Left ventricle myocardium inferior (tissue), 1 donor: ENCODE data around the gene OR1J2. TPM values are rescaled to one million over a fixed set of nuclear protein-coding genes. Genes with fewer than 3 reads are reported as not detected.

Source experiments
- DNase-seq: peaks from one replicate; pipeline ENCODE4 v3.0.0-alpha.2; 2020
- H3K27ac ChIP-seq: fragments of 200-600 bp; replicated peaks from 2 replicates; pipeline ENCODE4 v1.8.0; 2021
- H3K27me3 ChIP-seq: fragments of 200-600 bp; 2 replicates; pipeline ENCODE4 v1.8.0; 2021; ENCODE audit warnings: low read depth
- H3K36me3 ChIP-seq: fragments of 200-600 bp; 2 replicates; pipeline ENCODE4 v1.8.0; 2021
- H3K4me1 ChIP-seq: fragments of 200-600 bp; 2 replicates; pipeline ENCODE4 v1.8.0; 2021
- H3K4me3 ChIP-seq: fragments of 200-600 bp; 2 replicates; pipeline ENCODE4 v1.8.0; 2021; ENCODE audit warnings: mild to moderate bottlenecking, moderate library complexity
- H3K9me3 ChIP-seq: fragments of 200-600 bp; replicated peaks from 2 replicates; pipeline ENCODE4 v1.8.0; 2021
- CTCF ChIP-seq: fragments of 200-600 bp; IDR thresholded peaks from 2 replicates; pipeline ENCODE4 v1.8.0; 2021; ENCODE audit warnings: antibody characterized with exemption, mild to moderate bottlenecking, borderline replicate concordance
- intact Hi-C: fragments of 100-400 bp; cut with micrococcal nuclease; formaldehyde crosslinking; loops from one replicate; pipeline ENCODE4 v1.11.0; 2022
- long read RNA-seq: library from polyadenylated mRNA; unstranded; transcript quantifications from one replicate; pipeline ENCODE4 v2.0.0, GENCODE V29; 2021
- total RNA-seq: library from RNA; stranded (reverse); fragmentation: NEBNext Ultra II Directional; extraction: Animal tissue kit (Norgen Biotek cat#: 25700); gene quantifications from one replicate; pipeline ENCODE4 v1.2.1, GENCODE V29; 2021
- donor health status: DM: no; HTN: yes; CAD: no; lungs with severe emphysema.

Gene OR1J2
- total RNA-seq, result not detected
- long read RNA-seq, result 0 reads

- H3K4me3 ChIP-seq, result no peak within 1 kb of the TSS
- no peaks in the 10 kb centered on the region for H3K36me3 ChIP-seq
- no peaks in the 10 kb centered on the region for H3K4me1 ChIP-seq
- DNase-seq, result no peak
- TF ChIP-seq CTCF, result no peak
- peaks cover 51% of the 10 kb centered on the region for H3K27me3 ChIP-seq
- intact Hi-C loops, result no loop called here
- H3K27ac ChIP-seq, result no peak within 1 kb of the TSS
- no peaks in the 10 kb centered on the region for H3K9me3 ChIP-seq
Observed at GRCh38 chr9:122510502-122510901, at the start of gene OR1J2. Gene OR1J2, plus strand, starts transcription at chr9:122510802. Its CDS starts 0 bp downstream, at chr9:122510802.

GRCh38 chr9:122463828-122464632 is 46.6 kb upstream of the OR1J2 start:
- peaks cover 5% of the 10 kb centered on the region for H3K9me3 ChIP-seq
- peaks cover 47% of the 10 kb centered on the region for H3K27me3 ChIP-seq
- no peaks in the 10 kb centered on the region for H3K36me3 ChIP-seq
- TF ChIP-seq CTCF, result no peak
- peaks cover 15% of the 10 kb centered on the region for H3K4me1 ChIP-seq
- no peak for DNase-seq
- H3K27ac ChIP-seq, result no peak overlapping the region
- intact Hi-C loops, result loop anchor here (2.0 kb wide), 1 partner anchor 347 kb away; no protein-coding TSS in a partner anchor
- peak overlapping the region; percentile 57 for H3K4me3 ChIP-seq

GRCh38 chr9:122464633-122465567 is 45.7 kb upstream of the OR1J2 start:
- TF ChIP-seq CTCF, result peak; percentile 82
- peaks cover 15% of the 10 kb centered on the region for H3K4me1 ChIP-seq
- peaks cover 5% of the 10 kb centered on the region for H3K9me3 ChIP-seq
- H3K27ac ChIP-seq, result no peak overlapping the region
- DNase-seq, result peak; percentile 35
- no peaks in the 10 kb centered on the region for H3K36me3 ChIP-seq
- peaks cover 45% of the 10 kb centered on the region for H3K27me3 ChIP-seq
- peak overlapping the region; percentile 57 for H3K4me3 ChIP-seq
- intact Hi-C loops, result loop anchor here (2.0 kb wide), 1 partner anchor 346 kb away; no protein-coding TSS in a partner anchor

GRCh38 chr9:122466456-122466855 is 44.1 kb upstream of the OR1J2 start:
- Histone ChIP-seq H3K9me3 (no peaks in the 10 kb centered on the region), H3K27ac (no peak overlapping the region), H3K27me3 (peaks cover 52% of the 10 kb centered on the region), H3K36me3 (no peaks in the 10 kb centered on the region), H3K4me1 (peaks cover 15% of the 10 kb centered on the region), H3K4me3 (no peak overlapping the region)
- TF ChIP-seq CTCF, result no peak
- no peak for DNase-seq
- intact Hi-C loops, result no loop called here

GRCh38 chr9:122468735-122469134 is 41.9 kb upstream of the OR1J2 start:
- intact Hi-C loops, result no loop called here
- no peak for TF ChIP-seq CTCF
- Histone ChIP-seq H3K4me1 (peaks cover 15% of the 10 kb centered on the region), H3K27me3 (peaks cover 59% of the 10 kb centered on the region), H3K27ac (no peak overlapping the region), H3K4me3 (no peak overlapping the region), H3K36me3 (no peaks in the 10 kb centered on the region), H3K9me3 (no peaks in the 10 kb centered on the region)
- no peak for DNase-seq
